Stimulated activated naive CD4-positive, alpha-beta T cell treated with Interleukin-2 at 50 U/mL for 16 hours (primary cell): ENCODE results near the gene TMEM213.

Experiments used
- DNase-seq: peaks from one replicate; lab custom pipeline; 2025; lab: John Stamatoyannopoulos, UW

The TMEM213 gene

GRCh38 chr7:138842111-138842510, 44.3 kb downstream of the TMEM213 start:
- DNase-seq, result no peak

- no peak for DNase-seq
Observed at GRCh38 chr7:138843632-138844580, 46.1 kb downstream of the TMEM213 start.

DNA sequence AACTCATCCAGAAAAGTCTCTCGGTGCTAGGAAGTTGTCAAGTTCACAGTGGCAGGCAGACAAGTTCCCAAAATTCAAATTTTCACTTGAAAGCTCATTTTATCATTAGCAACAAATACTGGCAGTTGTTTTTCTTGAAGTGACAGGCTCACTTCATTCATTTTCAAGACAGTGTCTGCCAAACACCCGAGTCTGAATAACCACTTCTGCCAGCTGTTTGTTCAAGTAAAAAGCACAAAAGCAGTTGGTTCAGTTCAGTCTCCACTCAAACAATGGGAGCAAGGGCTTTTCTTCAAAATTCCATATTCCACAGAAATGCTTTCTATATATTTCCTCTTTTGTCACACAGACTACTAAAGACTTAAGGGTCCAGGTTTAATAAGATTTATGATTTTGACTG, 47.9 kb downstream of the TMEM213 start:
- no peak for DNase-seq

GRCh38 chr7:138848056-138848980, 50.5 kb downstream of the TMEM213 start:
- no peak for DNase-seq

GRCh38 chr7:138849701-138850100, 51.9 kb downstream of the TMEM213 start:
- DNase-seq, result no peak

DNA sequence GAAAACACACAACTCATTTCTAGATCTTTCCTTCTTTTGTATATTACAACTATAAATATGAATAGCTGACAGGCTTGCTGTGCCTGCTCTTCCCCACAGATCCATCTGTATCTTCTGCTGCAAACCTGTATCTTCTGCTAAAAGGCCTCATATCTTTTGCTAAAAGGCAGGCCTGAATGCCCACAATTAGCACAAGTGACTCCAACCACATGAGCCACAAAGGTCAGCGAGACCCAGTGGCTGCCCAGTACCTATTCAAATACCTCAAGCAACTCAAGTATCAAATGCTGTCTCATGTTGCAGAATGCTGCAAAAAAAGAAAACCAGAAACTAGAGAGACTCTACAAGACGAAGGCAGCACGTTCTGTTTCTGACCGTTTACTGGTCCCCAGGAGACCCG, 54.7 kb downstream of the TMEM213 start:
- no peak for DNase-seq

GRCh38 chr7:138853448-138853847, 55.7 kb downstream of the TMEM213 start:
- no peak for DNase-seq

- no peak for DNase-seq
Observed at GRCh38 chr7:138854115-138854645, 56.4 kb downstream of the TMEM213 start.

- no peak for DNase-seq
Observed at GRCh38 chr7:138857728-138858127, 59.9 kb downstream of the TMEM213 start.

DNA sequence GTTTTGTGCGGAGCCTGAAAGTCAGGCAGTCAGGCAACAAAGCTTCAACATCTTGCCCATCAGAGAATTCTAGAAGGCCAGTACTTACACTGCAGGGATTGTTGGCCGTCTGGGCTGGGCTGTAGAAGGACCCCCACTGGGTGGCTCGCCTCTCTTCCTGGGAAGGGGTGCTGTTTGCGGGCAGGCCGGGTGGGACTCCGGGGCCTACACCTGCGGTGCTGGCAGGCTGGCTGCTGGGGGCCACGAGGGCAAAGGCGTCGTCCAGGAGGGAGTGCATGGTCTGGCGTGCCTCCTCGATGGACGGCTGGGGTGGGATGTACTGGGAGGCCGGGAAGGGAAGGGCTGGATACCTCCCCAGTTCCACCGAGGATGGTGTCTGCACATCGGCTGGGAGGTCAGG, 63.3 kb downstream of the TMEM213 start:
- no peak for DNase-seq

DNA sequence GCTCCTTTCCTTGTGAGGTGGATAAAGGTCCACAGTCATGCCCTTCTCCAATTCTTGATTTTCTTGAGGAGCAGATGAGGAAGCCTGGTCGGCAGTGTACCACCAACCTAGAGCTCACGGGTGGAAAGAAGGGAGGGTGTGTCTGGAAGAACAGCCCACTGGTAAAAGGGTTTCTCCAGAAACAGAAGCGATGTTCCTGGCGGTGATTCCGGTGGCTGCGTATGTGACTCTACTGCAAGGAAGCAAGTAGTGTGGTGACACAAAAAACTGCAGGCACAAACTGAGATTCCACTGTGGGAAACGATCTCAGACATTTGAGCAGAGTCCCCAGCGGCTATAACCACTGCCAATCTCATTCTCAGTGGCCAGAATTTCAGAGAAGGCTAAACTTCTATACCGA, 66.1 kb downstream of the TMEM213 start:
- DNase-seq, result no peak

GRCh38 chr7:138864667-138865066, 66.9 kb downstream of the TMEM213 start:
- no peak for DNase-seq

DNA sequence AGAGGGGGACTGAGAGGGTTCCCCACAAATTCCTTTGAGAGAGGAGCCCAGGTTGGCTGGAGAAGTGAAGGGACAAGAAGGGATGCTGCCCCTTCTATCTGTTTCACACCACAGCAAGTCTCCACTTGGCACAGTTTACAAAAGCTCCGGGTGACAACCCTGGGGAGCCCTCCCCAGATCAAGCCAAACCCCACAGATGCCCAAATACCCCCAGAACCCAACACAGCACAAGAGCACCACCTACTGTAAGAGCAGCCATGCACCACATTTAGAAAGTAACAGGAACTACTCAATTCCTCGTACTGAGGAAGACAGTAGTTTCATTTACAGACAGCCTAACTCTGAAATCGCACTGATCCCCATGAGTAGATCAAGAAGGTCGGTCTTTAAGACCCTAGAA, 68.0 kb downstream of the TMEM213 start:
- no peak for DNase-seq

- no peak for DNase-seq
Observed at GRCh38 chr7:138866353-138866752, 68.6 kb downstream of the TMEM213 start.

DNA sequence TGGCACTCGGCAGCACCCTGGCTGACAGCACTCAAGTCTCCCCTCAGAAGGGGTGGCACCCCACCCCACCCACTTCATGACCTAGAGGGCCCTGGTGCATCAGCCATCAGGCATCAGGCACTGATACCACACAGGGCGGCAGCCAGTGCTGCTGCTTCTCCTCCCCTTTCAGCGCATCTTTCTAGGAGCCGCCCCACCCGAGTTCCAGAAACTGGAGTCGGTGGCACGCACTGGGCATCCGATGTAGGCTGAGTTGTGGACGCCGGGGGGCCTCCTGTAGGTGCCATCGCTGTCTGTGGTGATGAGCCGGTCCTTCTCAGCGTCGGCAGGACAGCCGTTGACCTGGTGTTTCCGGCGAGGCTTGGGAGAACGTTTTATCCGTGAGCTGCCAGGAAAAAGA, 70.0 kb downstream of the TMEM213 start:
- no peak for DNase-seq

GRCh38 chr7:138868711-138869110, 70.9 kb downstream of the TMEM213 start:
- DNase-seq, result no peak

DNA sequence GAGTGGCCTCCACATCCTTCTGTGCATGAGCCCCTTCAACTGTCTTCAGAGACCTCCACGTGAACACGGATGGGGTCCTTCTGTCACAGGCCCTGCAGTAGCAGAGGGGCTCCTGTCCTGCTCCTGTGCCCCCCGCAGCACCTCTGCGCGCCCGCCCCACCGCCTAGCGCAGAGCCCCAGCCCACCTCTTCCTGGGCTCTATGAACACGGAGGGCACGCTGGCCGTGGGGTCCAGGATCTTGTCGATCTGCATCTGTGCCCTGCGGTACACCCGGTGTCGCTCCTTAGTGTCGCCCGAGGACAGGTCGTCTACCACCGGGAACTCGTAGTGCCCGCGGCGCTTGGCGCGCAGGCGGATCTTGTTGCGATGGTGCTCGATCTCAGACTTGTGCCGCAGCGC, 71.6 kb downstream of the TMEM213 start:
- DNase-seq, result no peak

DNA sequence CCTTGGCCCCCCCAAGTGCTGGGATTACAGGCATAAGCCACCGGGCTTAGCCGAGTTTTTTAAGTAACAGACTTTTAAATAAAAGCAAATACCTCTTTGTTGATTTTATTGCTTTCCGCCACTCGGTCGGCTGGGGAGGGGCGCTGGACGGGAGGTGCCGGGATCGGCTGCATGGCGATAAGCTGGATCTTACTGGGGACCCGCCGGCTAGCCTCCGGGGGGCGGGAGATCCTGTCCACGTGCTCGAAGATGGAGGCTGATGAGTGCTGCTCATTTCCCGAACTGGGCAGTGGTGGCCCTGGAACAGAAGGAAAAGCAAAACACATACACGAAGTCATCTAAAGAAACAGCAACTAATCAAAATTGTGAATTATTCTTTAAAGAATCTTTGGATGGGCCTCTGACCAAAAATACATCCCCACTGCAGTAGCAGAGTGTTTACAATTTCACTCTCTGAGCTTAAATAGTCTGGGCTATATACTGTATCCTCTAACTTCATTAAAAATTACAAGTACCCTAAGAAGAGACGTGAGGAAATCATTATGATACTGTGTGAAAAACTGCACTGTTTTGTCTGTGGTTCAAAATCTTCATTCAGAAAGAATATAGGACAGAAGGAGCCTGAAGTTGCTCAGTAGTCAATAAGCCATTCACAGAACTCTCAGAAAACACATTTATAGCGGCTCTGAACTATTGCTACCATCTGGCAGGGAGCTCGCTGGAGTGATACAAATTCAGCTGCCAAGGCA, 73.4 kb downstream of the TMEM213 start:
- no peak for DNase-seq

- no peak for DNase-seq
Observed at GRCh38 chr7:138871814-138872090, 74.0 kb downstream of the TMEM213 start.

GRCh38 chr7:138872576-138872975, 74.8 kb downstream of the TMEM213 start:
- DNase-seq, result no peak

DNA sequence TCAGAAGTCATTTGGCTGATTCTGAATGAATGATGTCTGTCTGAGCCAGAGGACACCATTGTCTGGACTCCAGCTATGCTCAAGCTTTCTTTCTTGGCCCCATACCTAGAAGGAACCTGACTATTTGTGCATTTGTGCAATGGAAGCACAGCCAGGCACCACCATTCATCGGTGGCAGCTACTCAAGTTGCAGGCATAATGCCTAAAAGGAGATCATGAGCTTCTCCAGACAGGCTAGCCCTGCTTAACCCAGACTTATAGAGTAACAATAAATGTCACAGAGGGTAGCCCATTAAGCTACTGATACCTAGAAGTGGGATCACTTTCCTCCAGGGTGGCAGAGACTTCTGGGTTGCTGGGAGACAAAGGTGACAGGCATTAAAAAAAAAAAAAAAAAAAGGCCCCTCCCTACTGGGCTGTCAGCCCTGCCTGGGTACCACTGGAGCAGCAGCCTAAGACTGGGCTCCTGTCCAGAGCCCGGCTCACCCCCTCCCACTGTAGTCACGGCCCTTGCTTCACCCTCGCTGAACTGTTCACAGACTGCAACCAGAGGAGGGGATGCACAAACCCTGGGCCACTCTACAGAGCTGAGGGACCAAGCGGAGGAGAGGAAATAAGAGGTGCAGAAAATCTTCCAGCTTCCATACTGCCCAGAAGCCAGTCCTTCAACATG, 75.6 kb downstream of the TMEM213 start:
- no peak for DNase-seq

GRCh38 chr7:138875794-138876193, 78.0 kb downstream of the TMEM213 start:
- peak; percentile 63 for DNase-seq
